Myocyte (in vitro differentiated cells): ENCODE measurements around the gene CIZ1. TPM values are rescaled to one million over a fixed set of nuclear protein-coding genes. Genes with fewer than 3 reads are reported as not detected.

ENCODE experiments used
- DNase-seq: peaks from one replicate; pipeline ENCODE4 v3.0.0-alpha.2; 2012; ENCODE audit warnings: low read depth
- total RNA-seq: library from RNA; depleted of rRNA; stranded (reverse); fragments of >200 nt; gene quantifications from 2 replicates; pipeline ENCODE4 v1.2.3, GENCODE V29; 2014

Gene CIZ1
- total RNA-seq, 1 donor from 2014 or later = 47.4 TPM

DNA sequence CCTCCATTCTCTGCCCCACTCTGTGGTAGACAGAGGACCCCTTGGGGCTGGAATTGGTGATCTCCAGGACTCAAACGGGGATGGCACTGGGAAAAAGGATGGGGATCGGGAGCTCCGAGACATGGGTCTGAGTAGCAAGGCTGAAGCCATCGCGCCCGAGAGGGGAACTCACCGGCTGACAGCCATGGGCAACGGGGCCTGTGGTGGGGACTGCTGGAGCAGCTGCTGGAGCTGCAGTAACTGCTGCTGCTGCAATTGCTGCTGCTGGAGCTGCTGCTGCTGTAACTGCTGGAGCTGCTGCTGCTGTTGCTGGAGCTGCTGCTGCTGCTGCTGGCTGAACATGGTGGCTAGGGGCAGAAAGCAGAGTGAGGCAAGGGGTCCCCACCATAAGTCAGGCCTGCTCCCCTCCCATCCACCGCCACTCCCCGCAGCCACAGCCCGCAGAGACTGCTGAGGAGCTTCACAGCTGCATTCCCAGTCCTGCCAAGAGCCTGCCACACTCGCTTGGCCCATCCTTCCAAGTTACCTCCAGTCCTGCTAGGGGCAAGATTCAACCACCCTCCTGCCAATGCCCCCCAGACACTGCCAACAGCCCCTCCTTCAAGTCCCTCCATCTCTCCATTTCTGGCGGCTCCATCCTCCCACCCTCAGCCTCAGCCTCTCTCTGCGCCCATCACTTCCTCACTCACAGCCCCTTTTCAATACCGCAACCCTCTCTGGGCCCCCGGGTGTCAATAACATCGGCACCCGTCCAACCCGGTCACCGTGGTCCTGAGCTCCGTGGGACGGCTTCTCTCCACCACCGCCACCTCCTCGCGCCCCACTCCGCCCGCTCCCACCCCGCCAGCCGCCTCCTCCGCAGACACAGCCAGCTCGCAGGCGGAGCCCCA, 611 bp downstream of the CIZ1 start:
- DNase-seq = peak; percentile 48

DNA sequence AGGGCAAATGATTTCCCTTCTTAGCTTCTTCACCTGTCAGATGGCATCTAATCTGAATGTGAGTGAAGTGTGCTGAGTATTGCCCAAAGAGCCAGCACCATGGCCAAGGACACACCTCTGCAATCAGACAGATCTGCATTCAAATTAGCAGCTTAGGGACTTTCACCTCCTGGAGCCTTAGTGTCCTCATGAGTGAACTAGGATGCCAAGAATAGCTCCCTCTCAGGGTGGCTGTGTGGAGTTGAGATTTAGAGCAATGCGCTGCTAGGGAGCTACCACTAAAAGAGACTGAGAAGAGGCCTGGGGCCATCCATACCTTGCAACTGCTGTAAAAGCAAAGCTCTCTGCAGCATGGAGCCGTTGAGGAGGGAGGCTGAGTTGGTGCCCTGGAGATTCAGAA, 1.4 kb downstream of the CIZ1 start:
- no peak for DNase-seq

DNA sequence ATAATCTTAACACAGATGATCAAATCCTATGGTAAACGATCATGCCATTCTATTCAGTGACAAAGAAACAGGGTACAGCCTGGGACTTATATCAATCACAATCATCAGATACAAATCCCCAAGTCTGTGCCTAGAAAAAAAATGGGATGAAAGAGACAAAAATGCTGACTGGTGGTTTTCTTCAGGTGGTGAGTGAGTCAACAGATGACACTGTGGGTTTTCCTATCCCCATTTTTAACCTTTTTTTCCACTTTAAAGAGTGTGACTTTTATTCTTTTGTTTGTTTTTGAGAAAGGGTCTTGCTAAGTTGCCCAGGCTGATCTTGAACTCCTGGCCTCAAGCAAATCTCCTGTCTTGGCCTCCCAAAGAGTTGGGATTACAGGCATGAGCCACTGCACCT, 3.2 kb downstream of the CIZ1 start:
- no peak for DNase-seq

DNA sequence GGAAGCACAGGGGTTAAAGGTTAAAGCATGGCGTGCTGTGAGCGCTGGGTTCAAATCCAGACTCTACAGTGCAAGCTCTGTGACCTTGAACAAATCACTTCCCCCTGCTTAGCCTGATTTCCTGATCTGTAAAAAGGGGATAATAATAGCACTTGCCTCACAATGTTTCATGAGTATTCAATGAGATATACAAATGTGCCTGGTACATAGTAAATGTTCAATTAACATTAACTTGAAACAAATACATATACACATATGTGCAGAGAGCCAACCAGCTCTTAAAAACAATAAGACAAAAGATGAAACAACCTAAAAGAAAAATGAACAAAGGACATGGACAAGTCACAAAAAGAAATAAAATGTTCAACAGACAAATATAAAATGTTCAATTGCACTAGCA, 4.0 kb downstream of the CIZ1 start:
- DNase-seq = no peak

DNA sequence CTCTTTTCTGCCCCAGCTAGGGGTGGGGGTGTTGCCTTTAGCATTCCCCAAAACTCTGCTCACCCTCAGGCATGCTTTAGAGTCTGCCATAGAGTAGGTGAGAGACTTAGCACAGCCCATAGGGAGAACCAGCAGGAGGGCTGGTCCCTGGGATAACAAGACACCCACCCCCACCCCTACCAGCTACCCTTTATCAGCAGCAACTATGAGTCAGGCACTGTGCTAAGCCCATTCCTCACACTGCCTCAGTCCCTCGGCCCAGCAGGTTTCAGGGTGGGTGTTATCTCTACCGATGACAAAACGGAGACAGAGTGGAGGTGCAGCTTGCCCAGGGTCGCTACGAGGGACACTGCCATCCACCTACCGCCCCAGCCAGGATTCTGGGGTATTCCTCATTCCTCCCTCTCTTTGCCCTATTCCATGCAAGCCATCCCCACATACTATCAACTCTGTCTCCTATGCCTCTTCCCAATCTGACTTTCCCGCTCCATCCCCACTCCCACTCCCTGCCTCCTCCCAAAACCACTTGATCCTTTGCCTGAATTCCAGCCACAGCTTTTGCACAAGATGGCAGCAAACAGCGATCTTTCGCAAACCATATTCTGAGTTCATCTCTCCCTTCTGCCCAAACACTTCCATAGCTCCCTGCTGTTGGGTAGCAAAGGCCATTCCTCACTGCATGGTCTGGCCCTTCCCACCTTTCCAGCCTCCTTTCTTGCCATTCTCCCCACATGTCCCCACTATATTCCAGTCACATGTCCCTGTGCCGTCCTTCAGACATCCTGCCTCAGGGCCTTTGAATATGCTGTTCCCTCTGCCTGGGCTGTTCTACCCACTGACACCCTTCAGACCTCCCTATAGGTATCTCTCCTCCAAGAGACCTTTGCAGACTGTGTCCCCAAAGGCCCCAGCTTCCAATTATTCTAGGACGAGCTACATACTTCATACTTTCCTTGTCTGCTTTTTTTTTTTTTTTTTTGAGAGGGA, 5.1 kb downstream of the CIZ1 start:
- DNase-seq = no peak

DNA sequence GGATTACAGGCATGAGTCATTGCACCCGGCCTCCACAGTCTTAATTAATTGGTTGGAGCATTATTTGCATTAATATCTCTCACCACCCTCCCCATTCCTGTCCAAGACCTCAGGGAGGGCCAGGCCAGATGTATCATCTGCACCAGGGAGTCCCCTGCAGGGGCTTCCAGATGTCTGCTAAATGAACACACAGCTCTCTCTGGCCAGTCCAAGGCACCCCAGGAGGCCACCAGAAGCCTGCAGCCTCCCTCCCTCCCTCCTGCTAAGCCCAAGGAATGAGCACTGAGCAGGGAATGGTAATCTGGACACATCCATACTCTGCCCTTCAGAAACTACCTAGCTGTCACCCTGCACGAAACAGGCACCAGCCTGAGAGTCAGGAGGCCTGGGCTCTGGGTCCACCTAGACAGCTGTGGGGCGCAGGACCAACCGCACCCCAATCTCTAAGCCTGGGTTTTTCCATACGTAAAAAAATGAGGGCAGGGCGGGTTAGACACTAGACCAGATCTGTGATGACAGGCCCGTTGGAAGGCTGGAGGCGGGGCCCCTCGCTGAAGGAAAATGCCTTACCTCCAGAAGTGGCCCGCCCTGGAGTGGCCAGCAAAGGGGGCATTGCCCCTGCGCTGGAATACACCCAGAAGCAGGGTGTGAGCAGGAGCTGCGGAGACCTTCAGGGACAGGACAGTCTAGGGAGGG, 8.3 kb downstream of the CIZ1 start:
- DNase-seq = no peak

DNA sequence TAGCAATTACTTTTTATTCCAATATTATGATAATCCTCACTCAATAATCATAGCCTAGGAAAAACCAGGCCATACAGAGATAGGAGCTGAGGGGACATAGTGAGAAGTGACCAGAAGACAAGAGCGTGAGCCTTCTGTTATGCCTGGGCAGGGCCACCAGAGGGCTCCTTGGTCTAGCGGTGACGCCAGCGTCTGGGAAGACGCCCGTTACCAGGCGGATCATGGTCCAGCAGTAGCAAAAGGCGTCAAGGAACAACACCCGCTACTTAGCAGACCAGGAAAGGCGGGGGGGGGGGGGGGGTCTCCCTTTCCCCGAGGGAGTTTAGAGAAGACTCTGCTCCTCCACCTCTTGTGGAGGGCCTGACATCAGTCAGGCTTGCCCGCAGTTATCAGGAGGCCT, 9.9 kb downstream of the CIZ1 start:
- DNase-seq = peak; percentile 34

DNA sequence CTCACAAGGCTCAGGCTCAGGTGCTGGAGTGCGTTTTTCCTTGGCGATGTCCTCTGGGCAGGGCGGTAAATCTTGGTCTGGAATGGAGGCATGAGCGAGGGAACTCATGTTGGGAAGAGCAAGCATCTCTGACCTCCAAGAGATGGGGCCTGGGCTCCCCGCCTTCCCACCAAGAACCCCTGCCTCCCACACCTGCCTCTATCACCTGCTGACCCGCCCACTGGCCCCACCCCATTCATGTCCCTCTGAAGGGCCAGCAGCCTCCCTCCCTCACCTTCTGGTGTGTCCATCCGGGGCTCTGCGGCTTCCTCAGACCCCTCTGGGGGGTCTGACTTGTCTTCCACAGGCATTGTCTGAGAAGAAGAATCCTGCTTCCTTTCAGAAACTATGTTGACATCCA, 10.9 kb downstream of the CIZ1 start:
- no peak for DNase-seq

DNA sequence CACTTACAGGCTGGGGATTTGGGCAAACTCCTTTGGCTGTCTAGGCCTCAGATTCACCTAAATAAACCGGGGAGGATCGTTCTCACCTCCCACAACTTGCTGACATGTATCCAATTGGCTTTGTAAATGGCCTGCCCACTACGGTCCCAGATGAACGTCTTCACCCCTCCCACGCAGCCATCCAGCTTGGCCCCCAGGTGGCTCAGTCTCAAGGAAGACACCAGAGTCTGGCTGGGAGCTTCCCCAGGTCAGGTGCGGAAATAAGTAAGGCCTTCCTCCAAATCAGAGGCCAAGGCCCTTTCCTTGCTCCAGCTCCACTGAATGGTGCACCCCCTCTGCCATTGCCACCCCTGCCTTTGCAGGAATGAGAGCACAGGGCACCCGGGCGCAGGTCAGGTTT, 11.4 kb downstream of the CIZ1 start:
- DNase-seq = no peak

DNA sequence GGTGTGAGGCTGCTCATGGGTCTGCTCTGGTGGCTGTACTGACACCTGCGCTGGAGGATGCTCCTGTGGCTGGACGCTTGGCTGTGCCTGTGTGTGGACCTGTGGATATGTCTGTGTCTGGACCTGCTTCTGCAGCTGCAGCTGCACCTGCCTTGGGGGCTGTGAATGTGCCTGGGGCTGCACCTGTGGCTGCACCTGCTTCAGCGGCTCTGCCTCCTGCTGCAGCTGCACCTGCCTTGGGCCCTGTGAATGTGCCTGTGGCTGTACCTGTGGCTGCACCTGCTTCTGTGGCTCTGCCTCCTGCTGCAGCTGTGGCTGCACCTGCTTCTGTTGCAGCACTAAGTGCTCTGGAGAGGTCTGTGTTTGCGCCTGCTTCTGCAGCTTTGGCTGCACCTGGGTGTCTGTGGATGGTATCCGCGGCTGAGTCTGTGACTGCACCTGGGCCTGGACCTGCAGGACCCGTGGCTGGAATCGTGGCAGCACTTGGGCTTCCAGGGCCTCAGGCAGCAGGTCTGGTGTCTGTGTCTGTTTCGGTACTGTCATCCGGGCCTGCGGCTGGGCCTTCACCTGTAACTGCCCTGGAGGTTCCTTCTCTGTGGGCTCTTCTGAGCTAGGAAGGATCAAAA, 12.5 kb downstream of the CIZ1 start:
- DNase-seq = no peak

DNA sequence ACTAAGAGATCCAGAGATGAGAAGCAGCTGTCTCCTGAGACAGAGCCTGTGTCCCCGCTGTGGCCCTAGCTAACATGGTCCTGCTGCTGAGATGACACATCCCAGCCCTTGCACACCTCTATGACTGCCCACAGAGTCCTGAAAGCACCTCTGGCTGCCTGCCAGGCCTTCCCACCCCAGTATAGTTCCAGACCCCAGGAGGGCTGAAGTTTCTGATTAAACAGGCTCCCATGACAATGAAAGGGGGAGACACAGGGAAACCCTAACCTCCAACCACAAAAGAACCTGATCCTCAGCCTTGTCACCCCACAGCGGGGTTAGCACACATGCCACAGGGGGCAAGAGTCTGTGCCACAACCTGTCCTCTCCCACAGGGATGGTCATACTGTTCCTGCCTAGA, 15.6 kb downstream of the CIZ1 start:
- DNase-seq = peak; percentile 26

DNA sequence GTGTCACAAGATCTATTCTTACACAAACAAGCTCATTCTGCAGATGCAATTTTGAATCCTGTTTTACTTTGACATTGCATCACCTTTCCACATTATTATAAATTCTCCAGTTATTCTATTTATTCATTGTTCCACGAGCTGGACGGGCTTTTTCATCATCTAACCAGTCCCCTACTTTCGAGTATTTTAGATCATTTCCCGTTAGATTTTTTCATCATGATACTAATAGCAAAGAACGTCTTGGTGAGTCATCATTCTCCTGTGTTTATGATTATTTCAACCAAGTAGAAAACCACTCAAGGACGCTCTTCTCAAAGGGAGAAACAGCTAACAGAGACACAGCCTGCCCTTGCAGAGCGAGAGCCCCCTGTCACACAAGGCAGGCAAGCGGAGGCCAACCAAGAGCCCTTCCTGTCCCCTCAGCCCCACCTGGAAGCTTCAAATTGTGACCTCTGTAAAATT, 16.2 kb downstream of the CIZ1 start:
- DNase-seq = no peak

DNA sequence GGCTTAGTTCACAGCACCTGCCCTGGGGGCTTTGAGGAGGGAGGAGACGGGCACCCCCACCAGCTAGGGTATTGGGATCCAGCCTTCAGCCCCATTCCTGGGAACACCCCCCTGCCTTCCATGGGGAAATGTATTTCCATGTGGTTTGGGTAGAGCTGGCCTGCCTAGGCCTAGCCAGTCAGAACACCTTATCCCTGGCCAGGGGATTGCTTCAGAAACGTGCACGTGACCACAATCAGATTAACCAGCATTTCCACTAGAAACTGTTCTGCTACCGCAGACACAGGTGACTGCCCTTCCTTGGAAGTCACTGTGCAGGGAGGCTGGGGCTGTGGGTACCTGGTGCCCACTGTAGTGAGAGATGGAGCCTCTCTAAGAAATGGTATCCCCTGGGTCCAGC, 17.3 kb downstream of the CIZ1 start:
- DNase-seq = no peak

DNA sequence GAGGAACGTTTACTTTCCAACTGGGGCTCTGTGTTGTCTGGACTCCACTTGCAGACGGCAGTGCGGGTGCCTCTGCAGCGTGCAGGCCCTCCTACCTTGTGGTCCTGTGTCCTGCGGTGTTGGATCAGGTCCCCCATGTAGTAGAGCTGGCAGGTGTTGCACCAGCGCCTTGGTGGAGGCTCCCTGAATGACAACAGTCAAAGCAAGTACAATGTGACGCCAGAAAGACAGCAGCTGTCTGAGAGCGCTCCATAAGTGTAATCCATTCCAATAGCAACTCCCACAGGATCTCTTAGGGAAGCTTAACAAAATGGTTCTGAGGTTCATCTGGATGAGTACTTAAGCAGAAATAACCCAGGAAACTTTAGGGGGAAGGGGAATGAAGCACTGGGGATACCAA, 21.4 kb downstream of the CIZ1 start:
- peak; percentile 71 for DNase-seq

DNA sequence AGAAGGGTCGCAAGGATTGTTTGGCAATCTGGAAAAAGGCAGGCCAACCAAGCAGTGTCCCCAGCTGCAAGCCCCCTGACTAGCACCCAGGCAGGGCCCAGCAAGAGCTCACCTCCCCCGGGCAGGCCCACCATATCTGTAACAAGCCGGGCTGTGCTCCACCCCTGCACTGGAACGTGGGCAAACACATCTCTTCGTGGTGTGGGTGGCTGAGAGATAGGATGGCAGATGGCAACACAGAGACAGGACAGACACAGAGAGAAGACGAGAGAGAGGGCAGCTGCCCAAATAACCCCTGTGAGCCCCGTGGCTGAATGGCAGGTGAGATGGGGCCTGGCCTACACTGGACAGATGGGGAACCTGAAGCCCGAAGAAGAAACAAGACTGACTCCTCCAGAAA, 21.9 kb downstream of the CIZ1 start:
- peak; percentile 69 for DNase-seq

DNA sequence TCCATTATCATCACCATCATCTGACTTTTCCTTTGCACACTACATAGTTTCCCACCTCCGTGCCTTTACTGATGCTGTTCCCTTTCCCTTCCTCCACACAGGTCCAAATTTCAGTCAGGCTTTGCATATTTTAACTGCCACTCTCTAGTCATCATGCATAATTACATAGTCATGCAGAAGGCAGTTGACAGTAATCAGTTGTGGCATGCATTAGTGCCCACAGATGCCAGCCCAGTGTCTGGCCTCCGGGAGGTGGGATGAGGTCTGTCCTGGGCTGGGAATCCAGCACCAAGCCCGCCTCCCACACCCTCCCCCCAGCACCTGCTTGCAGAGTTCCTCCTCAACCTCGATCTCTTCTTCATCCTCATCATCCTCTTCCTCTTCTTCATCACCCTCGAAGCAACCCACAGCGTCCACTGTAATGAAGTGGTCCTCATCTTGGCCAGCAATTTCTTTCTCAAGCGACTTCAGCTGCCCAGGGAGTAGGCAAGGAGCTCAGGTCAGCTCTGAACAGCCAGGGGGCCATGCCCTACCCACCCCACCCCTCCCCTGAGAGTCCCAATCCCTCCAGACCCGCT, 22.6 kb downstream of the CIZ1 start:
- peak; percentile 68 for DNase-seq

DNA sequence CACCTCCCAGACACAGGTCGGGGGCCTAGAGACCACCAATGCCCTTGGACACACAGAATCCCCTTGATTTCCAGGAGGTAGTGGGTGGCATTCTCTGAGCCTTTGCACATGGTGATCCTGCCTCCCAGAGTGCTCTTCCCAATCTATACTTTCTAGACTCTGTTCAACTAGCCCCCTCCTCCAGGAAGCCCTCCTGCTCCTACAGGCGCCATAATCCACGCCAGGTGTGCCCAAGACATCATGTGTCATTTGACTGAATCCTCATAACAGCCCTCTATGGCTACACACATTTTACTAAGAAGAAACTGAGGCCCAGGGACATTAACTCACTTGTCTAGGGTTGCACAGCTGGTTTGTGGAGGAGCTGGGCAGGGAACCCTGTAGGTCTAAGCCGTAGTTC, 24.2 kb downstream of the CIZ1 start:
- DNase-seq = no peak

DNA sequence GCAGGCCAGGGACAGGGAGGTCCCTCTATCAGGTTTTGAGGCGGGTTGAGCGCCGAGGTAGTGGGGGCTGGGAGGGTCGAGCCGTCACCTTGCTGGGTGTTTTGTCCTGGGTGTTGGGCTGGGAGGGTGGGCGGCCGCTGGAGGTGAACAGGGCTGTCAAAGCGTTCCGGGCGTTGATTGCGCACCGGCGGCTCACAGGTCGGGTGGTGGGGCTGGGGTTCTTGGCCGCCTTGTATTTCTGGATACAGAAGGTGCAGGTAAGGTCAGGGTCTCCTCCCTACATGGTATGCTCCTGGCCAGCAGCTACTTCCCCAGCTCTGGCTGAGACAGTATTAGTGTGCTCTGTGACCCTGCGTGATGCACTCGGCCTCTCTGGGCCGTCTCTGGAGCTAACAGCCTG, 25.2 kb downstream of the CIZ1 start:
- DNase-seq = no peak

DNA sequence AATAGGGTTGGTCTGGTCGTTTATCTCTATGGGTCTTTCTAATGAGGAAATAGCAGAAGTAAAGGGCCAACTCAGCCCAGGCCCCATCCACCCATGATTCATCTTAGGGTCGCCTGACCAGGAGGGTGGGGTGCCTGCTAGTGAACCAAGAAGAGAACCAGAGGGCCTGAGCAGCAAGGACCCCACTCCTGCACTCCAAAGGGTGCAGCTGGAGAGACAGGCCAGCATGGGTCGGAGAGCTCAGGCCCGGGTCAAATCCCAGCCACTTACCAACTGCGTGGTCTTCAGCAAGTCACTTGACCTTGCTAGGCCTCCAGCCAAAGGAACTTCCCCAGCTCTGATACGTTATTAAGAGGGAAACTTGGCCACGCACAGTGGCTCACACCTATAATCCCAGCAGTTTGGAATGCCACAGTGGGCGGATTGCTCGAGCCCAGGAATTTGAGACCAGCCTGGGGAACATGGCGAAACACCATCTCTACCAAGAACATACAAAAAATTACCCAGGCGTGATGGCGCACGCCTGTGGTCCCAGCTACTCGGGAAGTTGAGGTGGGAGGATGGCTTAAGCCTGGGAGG, 27.0 kb downstream of the CIZ1 start:
- peak; percentile 46 for DNase-seq
